Large intestine (tissue), 3 donors: ENCODE results near the gene TNXB. TPM values are rescaled to one million over a fixed set of nuclear protein-coding genes. Genes with fewer than 3 reads are reported as not detected.
"Not testable (repeated sequence)": the region's sequence is repeated elsewhere in the genome, so short reads cannot be mapped to it uniquely, and the experiment has no call there.

Experiments
- DNase-seq, 2 donors: peaks; one replicate each; pipeline versions ENCODE4 v3.0.0 to v3.0.0-alpha.2; 2013
- H3K27ac ChIP-seq: one replicate; pipeline ENCODE4 v1.5.1; 2013; ENCODE audit warnings: low read length
- H3K27me3 ChIP-seq: 2 replicates; pipeline ENCODE4 v1.6.1; 2013; ENCODE audit warnings: low read length; ENCODE audit not compliant: control insufficient read depth, insufficient read depth
- H3K36me3 ChIP-seq: 2 replicates; pipeline ENCODE4 v1.6.1; 2013; ENCODE audit warnings: low read length; ENCODE audit not compliant: control insufficient read depth, insufficient read depth
- H3K4me1 ChIP-seq: one replicate; pipeline ENCODE4 v1.6.1; 2013; ENCODE audit warnings: low read length; ENCODE audit not compliant: control insufficient read depth, insufficient read depth
- H3K4me3 ChIP-seq: one replicate; pipeline ENCODE4 v1.5.1; 2013; ENCODE audit warnings: low read length
- H3K9me3 ChIP-seq: one replicate; pipeline ENCODE4 v1.6.1; 2013; ENCODE audit warnings: mild to moderate bottlenecking, low read depth, low read length, moderate library complexity; ENCODE audit not compliant: control insufficient read depth
- WGBS: methylation state at CpG from one replicate; pipeline ENCODE4 v1.1.5; 2013; ENCODE audit warnings: low lambda C conversion rate; ENCODE audit not compliant: insufficient coverage; 5-methylcytosine and 5-hydroxymethylcytosine counted together
- polyA plus RNA-seq: library from polyadenylated mRNA; unstranded; fragments of 120-200 nt; gene quantifications from one replicate; pipeline ENCODE4 v1.2.1, GENCODE V29; 2013

TNXB gene
- polyA plus RNA-seq, 1 donor: 17.5 TPM

GRCh38 chr6:32037598-32038524, 71.3 kb downstream of the TNXB start, which contains the start of gene CYP21A2:
Gene CYP21A2 (plus strand): TSS chr6:32038415. CDS start chr6:32038423, 8 bp downstream.
- H3K9me3 ChIP-seq, H3K4me3 ChIP-seq, H3K27me3 ChIP-seq, H3K27ac ChIP-seq, H3K36me3 ChIP-seq, H3K4me1 ChIP-seq, DNase-seq: not testable (repeated sequence)
- no CpG with 5 or more reads among the region's 19 CpGs for WGBS

- WGBS: no CpG with 5 or more reads among the region's 5 CpGs
- H3K36me3 ChIP-seq, H3K4me1 ChIP-seq, DNase-seq, H3K9me3 ChIP-seq, H3K27me3 ChIP-seq, H3K4me3 ChIP-seq, H3K27ac ChIP-seq: not testable (repeated sequence)
Observed at GRCh38 chr6:32037136-32037535, 72.0 kb downstream of the TNXB start.

- not testable (repeated sequence) for DNase-seq, H3K36me3 ChIP-seq, H3K27me3 ChIP-seq, H3K4me3 ChIP-seq, H3K9me3 ChIP-seq, H3K4me1 ChIP-seq, H3K27ac ChIP-seq
- WGBS: no CpG with 5 or more reads among the region's 16 CpGs
Observed at GRCh38 chr6:32035283-32036013, 73.7 kb downstream of the TNXB start.

GRCh38 chr6:32029553-32029952, 79.6 kb downstream of the TNXB start:
- not testable (repeated sequence) for H3K36me3 ChIP-seq, H3K27ac ChIP-seq, DNase-seq, H3K4me1 ChIP-seq, H3K9me3 ChIP-seq, H3K4me3 ChIP-seq, H3K27me3 ChIP-seq
- WGBS: no CpG with 5 or more reads among the region's 14 CpGs

GRCh38 chr6:32028631-32029030, 80.5 kb downstream of the TNXB start:
- not testable (repeated sequence) for H3K9me3 ChIP-seq, H3K27me3 ChIP-seq, H3K4me3 ChIP-seq, H3K27ac ChIP-seq, DNase-seq, H3K4me1 ChIP-seq, H3K36me3 ChIP-seq
- WGBS: no CpG with 5 or more reads among the region's 10 CpGs

- not testable (repeated sequence) for H3K36me3 ChIP-seq, H3K9me3 ChIP-seq, H3K27me3 ChIP-seq, H3K4me3 ChIP-seq, H3K27ac ChIP-seq, DNase-seq, H3K4me1 ChIP-seq
- no CpG with 5 or more reads among the region's 10 CpGs for whole genome bisulfite sequencing
Observed at GRCh38 chr6:32022100-32022499, 87.0 kb downstream of the TNXB start.

GRCh38 chr6:32014547-32014946, 94.6 kb downstream of the TNXB start, which contains the start of gene C4B:
Gene C4B (plus strand): TSS chr6:32014795. CDS start chr6:32014846, 51 bp downstream.
- H3K4me3 ChIP-seq, H3K27ac ChIP-seq, H3K36me3 ChIP-seq, H3K4me1 ChIP-seq, H3K27me3 ChIP-seq, H3K9me3 ChIP-seq, DNase-seq: not testable (repeated sequence)
- WGBS: no CpG with 5 or more reads among the region's 6 CpGs

GRCh38 chr6:32013738-32014137, 95.4 kb downstream of the TNXB start:
- not testable (repeated sequence) for H3K27me3 ChIP-seq, H3K36me3 ChIP-seq, H3K4me3 ChIP-seq, H3K9me3 ChIP-seq, H3K27ac ChIP-seq, DNase-seq, H3K4me1 ChIP-seq
- WGBS: no CpG with 5 or more reads among the region's 5 CpGs

GRCh38 chr6:32012941-32013617, 96.1 kb downstream of the TNXB start:
- not testable (repeated sequence) for DNase-seq, H3K4me1 ChIP-seq, H3K27ac ChIP-seq, H3K27me3 ChIP-seq, H3K9me3 ChIP-seq, H3K4me3 ChIP-seq, H3K36me3 ChIP-seq
- WGBS: no CpG with 5 or more reads among the region's 17 CpGs

GRCh38 chr6:32010856-32011530, 98.1 kb downstream of the TNXB start:
- not testable (repeated sequence) for H3K4me3 ChIP-seq, H3K27ac ChIP-seq, H3K4me1 ChIP-seq, H3K36me3 ChIP-seq, H3K9me3 ChIP-seq, H3K27me3 ChIP-seq, DNase-seq
- WGBS: no CpG with 5 or more reads among the region's 27 CpGs
